TTC549 (cell line): ENCODE measurements around the gene NECAB3.

ENCODE experiments used
- FAIRE-seq: peaks from 2 replicates; lab custom pipeline; 2012; peaks lifted over from hg19 to GRCh38; lab: Jason Lieb, UNC

NECAB3 gene

DNA sequence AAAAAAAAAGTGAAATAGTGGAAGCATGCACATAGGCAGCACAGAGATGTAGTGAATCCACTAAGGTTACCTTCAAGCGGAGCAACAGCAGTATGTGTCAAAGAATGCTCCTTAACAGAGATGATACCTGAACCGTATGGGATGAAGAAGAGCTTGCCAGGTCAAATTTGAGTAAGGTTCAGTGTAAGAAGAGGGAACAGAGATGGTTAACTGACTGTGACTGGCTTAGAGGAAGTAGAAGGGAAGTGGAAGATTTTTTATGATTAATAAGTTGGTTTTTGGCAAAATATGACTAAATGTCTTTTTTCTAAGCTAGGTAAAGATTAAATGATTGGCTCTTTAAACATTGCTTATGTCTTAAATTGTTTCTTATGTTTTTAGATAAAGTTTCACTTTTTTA lies 64.7 kb downstream of the NECAB3 start:
- FAIRE-seq, result no peak
